Astrocyte of the spinal cord (primary cell): ENCODE data around the gene CPT1C.
A peak's percentile ranks its signal among the peaks of the same experiment; 100 is the strongest.

ENCODE experiments used
- DNase-seq: peaks from one replicate; pipeline ENCODE4 v3.0.0; 2011; ENCODE audit warnings: low read depth, low spot score
- H3K4me3 ChIP-seq: 2 replicates; pipeline ENCODE4 v1.5.1; 2011; ENCODE audit warnings: low read depth, mild to moderate bottlenecking, low read length, moderate library complexity
- in situ Hi-C: cut with HindIII; loops from 2 replicates; pipeline ENCODE4 v1.10.0; 2017; ENCODE audit warnings: low sequenced_read_pairs
- TF ChIP-seq, protein P1 (sequence below): IDR thresholded peaks from 2 replicates; pipeline ENCODE4 v1.5.1; 2012; ENCODE audit warnings: low read depth, mild to moderate bottlenecking, low read length, inconsistent platforms

Gene CPT1C

DNA sequence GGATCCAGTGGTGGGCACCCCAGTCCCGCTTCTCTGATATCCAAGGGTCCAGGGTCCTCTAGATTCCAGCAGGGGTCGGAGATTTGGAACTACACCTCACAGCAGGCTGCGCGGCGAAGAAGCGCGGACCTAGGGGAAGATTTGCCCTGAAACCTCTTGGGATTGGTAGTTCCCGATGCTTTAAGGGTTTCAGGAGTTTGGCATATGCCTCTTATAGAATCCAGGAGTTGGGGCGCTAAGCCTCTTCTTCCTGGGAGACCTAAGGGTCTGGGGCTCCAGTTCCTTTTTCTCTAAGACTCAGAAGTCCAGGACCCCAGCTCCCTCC is 24.8 kb upstream of the CPT1C start:
- DNase-seq: no peak
- H3K4me3 ChIP-seq: peak overlapping the region; percentile 82
- TF ChIP-seq, protein P1, sequence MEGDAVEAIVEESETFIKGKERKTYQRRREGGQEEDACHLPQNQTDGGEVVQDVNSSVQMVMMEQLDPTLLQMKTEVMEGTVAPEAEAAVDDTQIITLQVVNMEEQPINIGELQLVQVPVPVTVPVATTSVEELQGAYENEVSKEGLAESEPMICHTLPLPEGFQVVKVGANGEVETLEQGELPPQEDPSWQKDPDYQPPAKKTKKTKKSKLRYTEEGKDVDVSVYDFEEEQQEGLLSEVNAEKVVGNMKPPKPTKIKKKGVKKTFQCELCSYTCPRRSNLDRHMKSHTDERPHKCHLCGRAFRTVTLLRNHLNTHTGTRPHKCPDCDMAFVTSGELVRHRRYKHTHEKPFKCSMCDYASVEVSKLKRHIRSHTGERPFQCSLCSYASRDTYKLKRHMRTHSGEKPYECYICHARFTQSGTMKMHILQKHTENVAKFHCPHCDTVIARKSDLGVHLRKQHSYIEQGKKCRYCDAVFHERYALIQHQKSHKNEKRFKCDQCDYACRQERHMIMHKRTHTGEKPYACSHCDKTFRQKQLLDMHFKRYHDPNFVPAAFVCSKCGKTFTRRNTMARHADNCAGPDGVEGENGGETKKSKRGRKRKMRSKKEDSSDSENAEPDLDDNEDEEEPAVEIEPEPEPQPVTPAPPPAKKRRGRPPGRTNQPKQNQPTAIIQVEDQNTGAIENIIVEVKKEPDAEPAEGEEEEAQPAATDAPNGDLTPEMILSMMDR: peak; percentile 6
- in situ Hi-C loops: no loop called here

DNA sequence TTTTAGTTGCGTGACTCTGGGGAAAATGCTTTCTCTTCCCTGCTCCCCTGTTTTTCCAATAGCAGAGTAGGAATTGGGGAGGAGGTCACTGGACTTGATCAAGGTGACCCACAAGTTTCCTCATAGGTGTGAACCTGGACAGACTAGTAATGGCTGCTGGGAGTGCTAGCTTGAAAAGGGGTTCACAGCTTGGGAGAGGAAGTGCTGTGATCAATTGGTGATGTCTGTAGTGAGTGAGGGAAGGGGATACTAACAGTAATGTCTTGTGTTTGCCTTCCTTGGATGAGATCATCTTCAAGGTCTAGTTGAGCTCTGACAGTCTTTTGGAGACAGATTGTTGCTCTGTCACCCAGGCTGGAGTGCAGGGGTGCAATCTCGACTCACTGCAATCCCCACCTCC is 23.4 kb upstream of the CPT1C start:
- in situ Hi-C loops: no loop called here
- H3K4me3 ChIP-seq: no peak overlapping the region
- TF ChIP-seq, protein P1: no peak
- no peak for DNase-seq

DNA sequence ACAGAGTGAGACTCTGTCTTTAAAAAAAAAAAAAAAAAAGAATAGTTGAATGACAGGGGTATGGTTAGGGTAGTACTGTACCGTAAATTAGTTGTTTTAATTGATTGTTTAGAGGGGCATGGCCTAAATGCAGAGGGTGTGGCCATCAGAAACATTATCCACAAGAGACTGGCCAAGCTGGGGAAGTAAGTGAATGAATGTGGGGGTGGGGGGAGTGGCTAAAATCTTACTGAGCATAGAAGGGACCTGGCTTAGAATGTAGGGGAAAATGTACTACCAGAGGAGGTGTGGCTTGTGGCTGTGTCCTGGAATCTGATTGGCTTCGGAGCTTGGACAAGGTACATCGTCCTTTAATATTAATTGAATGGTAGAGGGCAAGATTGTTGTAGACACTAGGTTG is 21.4 kb upstream of the CPT1C start:
- DNase-seq: no peak
- in situ Hi-C loops: no loop called here
- TF ChIP-seq, protein P1: no peak
- H3K4me3 ChIP-seq: no peak overlapping the region

DNA sequence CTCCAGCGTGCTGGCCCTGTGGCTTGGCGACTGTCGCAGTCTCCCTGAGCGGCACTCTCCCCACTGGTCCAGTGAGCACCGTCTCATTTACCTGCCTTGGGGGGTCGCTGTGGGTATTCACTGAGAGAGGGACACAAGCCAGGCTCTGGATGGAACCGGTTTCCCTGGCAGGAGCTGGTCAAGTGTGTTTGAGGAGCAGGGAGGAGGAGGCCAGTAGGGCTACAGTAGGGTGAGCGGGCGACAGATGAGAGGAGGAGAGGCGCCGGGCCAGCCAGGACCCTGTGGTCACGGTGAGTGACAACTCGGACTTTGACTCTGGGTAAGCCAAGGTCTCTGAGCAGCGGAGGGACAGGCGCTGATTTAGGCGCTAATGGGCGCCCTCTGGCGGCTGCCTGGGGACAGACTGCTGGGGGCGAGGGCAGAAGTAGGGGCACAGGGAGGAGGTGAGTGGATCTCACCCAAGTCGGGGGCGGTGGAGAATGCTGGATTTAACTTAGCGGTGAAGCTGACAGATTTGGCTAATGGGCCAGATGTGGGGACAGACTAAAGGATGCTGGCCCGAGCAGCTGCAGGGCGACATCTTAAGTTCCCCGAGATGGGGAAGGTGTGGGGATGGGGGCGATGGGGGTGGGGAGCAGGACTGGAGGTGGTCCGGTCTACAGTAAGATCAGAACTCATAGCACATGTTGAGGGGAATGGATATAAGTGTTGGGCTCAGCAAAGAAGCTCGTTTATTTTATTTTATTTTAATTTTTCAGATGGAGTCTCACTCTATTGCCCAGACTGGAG is 18.6 kb upstream of the CPT1C start:
- in situ Hi-C loops: no loop called here
- no peak overlapping the region for H3K4me3 ChIP-seq
- TF ChIP-seq, protein P1: peak; percentile 98
- peak; percentile 63 for DNase-seq

DNA sequence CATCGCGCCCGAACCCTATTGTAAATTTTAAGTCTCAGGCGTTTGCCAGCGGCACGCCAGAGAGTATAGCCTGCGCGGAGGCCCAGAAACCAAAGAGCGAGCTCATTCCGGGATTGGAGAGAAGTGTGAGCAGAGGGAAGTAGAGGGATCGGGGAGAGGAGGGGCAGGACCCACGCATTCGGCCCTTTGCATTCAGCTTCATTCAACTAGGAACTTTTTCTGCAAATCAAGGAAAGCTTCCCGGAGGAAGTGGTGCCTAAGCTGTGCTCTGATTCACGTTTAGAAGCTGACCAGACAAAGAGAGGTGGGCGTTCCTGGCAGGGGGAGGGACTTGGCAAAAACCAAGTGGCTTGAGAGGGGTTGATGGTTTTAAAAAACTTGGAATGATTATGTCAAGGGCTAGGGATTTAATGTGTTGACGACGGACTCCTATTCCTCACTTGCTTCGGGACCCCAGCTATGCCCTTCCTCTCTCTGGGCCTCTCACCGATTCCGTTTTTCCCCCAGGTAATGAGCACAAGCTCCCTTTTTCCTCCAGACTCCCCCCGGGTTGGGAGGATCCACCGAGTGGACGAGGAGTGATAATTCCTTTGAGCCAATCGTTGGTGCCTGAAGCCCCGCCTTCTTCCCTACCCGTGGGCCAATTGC is 14.7 kb upstream of the CPT1C start:
- DNase-seq: peak; percentile 97

DNA sequence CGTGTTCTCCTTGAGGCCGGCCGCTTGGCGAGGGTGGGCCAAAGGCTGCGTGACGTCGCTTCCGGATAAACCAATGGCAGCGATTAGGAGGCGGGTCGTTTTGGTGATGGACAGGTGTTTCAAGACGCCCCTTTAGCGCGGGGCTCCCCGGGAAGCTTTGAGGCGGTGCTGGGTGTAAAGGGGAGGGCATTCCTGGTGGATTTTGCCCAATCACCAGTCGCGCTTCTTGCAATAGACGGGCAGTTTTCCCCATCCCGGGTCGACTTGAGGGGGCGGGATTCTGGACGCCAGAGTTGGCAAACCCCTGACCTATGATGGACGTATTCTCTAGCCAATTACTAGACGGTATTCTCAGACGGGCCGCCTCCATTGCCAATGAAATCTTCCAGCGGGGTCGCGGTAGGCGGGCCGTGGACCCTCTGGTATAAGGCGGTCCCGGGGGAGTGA is 14.1 kb upstream of the CPT1C start:
- peak; percentile 100 for DNase-seq
- in situ Hi-C loops: no loop called here
- peak overlapping the region; percentile 100 for H3K4me3 ChIP-seq
- TF ChIP-seq, protein P1: no peak

More for the DNA sequence above, 14.7 kb upstream of the CPT1C start:
- TF ChIP-seq, protein P1: no peak
- H3K4me3 ChIP-seq: peak overlapping the region; percentile 40
- in situ Hi-C loops: no loop called here
